HG02642 (cell line): ENCODE data around the gene CYP26B1.

Source experiments
- ATAC-seq: cut with Tn5 transposase; IDR thresholded peaks from one replicate; pipeline ENCODE4 v1.9.1; 2021; ENCODE audit warnings: mild to moderate bottlenecking; ENCODE audit not compliant: unreplicated experiment, poor library complexity

CYP26B1 gene, protein sequence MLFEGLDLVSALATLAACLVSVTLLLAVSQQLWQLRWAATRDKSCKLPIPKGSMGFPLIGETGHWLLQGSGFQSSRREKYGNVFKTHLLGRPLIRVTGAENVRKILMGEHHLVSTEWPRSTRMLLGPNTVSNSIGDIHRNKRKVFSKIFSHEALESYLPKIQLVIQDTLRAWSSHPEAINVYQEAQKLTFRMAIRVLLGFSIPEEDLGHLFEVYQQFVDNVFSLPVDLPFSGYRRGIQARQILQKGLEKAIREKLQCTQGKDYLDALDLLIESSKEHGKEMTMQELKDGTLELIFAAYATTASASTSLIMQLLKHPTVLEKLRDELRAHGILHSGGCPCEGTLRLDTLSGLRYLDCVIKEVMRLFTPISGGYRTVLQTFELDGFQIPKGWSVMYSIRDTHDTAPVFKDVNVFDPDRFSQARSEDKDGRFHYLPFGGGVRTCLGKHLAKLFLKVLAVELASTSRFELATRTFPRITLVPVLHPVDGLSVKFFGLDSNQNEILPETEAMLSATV

GRCh38 chr2:72147303-72147971, at the start of gene CYP26B1:
Gene CYP26B1 (minus strand): TSS chr2:72147862. CDS start chr2:72147834, 28 bp downstream.
- no peak for ATAC-seq

- ATAC-seq, result no peak
These were observed 46.1 kb upstream of the CYP26B1 start for GRCh38 chr2:72193723-72194122.

GRCh38 chr2:72191441-72191840, 43.8 kb upstream of the CYP26B1 start:
- no peak for ATAC-seq

- ATAC-seq, result no peak
These were observed 37.5 kb upstream of the CYP26B1 start for GRCh38 chr2:72185206-72185605.

DNA sequence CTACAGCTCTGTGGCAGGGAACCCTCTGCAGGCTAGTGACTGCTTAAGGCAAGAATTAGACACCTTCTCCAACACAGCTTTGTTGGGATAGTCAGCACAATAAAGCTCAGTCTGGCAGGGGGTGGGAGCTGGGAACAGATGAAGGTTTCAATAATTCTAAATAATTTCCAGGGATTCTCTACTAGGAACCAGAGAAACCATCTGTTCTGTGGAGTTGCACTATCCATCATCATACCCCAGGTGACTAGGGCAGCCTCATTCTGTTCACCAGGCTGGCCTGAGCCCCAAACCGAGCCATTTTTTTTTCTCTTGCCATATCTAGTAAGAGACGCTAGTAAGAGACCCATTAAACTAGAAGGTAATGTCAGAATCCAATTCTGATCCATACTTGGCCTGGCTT, 35.8 kb upstream of the CYP26B1 start:
- ATAC-seq, result no peak

DNA sequence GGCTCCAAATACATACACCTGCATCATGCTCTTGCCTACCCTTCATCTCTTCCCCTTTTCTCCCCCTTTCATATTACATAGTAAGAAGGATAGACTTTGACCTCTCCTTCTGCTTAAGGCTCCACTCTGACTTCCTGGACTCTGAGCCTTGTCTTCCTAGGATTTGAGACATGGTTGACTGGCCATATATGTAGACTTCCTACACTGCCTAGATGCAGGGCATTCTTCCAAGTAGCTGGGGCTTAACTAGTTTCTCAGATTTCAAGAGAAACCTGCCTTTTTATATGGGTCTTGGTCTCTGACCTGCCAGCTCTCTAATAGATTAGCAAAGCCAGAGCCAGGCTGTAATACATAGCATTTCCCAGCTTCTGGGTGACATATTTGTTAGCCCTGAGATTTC, 35.4 kb upstream of the CYP26B1 start:
- ATAC-seq, result no peak

- no peak for ATAC-seq
These were observed 34.9 kb upstream of the CYP26B1 start for GRCh38 chr2:72182547-72182946.

DNA sequence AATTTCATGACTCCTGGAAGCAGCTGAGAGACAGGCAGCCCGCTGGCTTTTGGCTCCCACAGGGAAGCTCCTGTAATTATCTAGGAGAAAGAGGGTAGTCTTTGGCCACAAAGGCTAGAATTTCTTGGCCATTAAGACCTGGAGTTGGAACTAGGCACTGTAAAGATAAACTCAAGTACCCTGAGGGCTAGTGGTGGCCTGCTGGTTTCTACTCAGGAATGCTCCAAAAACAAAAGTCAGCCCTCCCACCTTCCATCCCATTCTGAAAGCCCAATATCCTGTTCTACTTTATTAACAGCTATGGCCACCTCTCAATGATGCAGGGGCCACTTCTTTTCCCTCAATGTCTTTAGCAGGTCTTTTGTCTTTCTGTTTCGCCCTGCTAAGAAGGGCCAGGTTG, 34.0 kb upstream of the CYP26B1 start:
- no peak for ATAC-seq

- no peak for ATAC-seq
These were observed 32.7 kb upstream of the CYP26B1 start for GRCh38 chr2:72180351-72180750.

DNA sequence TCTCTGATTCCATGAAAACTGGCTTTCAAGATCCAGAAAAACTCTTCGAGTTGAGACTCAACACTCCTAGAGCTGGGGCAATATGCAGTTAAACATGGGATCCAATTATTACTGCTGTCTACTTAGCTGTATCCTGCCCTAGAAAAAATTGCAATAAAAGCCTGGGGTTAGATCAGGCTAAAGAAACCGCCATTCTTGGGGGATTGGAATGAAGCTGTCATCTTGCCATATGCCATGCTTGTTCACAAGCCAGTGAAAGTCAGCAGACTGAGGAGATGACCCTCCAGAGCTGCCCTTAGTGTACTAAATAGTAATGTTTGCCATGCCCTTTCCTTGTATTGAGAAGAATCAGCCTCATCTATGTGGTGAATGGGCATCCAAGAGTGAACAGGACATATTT, 30.9 kb upstream of the CYP26B1 start:
- ATAC-seq, result no peak

DNA sequence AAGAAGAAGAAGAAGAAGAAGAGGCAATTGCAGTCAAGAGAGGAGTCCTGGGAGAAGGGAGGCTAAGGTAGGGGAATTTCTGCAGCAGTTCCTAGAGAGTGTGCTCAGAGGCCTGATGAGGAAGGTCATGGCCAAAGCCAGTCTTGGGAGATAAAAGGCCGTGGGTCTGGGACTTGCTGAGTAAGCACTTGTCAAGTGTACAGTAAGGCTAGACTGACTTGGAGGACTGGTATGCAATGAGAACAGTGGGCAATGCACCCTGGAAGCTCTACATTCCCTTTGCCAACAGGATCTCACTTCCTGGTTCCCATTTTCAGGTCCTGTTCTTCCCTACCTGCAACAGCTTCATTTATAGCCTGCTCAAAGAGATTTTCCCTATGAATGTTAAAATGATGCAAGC, 28.6 kb upstream of the CYP26B1 start:
- ATAC-seq, result no peak

DNA sequence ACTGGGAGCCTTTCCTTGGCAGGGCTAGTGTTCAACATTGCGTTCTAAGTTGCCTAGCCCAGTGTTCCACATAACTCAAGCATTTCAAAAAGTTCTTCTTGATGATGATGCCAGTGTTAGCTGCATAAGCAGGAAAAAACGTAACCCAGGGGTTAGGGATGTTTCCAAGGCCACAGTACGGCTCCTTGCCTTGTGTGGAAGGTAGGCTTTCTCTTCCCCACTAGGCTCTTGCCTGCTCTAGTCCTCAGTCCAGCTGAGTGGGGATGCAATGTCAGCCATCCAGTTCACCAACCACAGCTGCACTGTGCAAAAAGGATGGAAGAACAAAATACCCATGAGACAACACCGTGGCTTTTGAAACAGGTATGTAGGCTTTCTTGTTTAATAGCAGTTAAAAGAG, 28.0 kb upstream of the CYP26B1 start:
- no peak for ATAC-seq

- no peak for ATAC-seq
These were observed 26.1 kb upstream of the CYP26B1 start for GRCh38 chr2:72173640-72174321.

GRCh38 chr2:72172478-72172877, 24.8 kb upstream of the CYP26B1 start:
- no peak for ATAC-seq

- ATAC-seq, result no peak
These were observed 18.6 kb upstream of the CYP26B1 start for GRCh38 chr2:72166279-72166678.

GRCh38 chr2:72165792-72166191, 18.1 kb upstream of the CYP26B1 start:
- ATAC-seq, result no peak

DNA sequence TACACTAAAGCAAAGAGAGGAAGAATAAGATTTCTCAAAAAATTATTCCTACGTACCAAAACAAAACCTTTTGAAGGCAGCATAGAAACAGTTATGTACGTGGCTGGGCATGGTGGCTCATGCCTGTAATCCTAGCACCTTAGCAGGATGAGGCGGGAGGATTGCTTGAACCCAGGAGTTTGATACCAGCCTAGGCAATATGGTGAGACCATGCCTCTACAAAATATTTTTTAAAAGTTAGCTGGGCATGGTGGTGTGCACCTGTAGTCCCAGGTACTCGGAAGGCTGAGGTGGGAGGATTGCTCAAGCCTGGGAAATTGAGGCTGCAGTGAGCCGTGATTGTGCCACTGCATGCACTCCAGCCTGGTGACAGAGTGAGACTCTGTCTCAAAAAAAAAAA, 14.9 kb upstream of the CYP26B1 start:
- ATAC-seq, result no peak

GRCh38 chr2:72159211-72159993, 11.7 kb upstream of the CYP26B1 start:
- no peak for ATAC-seq

DNA sequence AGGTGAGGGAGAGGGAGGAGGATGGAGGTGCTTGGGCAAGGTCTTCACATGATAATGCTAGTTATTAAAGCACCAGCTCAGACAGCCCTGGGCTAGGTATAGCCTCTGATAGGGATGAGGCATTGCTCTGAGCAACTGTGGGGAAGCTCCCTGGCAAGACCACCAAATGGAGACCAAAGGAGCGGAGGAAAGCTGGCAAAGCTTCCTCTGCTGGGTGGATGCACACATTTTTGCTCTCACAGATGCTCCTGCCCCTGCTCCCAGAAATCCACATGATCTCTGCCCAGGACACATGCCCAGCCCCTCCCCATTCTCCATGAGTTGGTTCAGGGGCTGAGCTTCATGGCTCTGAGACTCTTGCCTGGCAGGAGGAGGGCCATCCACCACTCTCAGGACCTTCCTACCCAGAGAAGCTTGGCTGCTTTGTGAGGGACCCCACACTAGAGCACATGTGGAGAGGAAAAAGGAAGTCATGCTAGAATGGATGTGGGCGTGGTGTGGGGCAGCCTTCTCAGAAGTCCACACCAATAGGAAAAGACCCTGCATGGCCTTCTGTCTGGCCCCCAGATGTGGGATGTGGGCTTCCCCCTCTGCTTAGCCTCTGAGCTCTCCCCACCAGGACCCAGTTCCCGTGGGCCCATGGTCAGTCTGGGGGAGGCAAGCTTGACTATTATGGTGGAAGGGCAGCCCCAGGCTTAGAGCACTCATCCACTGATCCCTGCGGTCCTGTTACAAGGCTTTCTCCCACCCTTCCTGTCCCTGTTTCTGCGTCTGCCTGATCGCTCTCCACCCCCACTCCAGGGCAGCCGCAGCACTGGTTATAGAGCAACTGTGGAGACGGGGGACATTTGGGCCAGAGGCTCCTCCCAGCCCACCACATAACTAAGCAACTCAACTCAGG, 10.5 kb upstream of the CYP26B1 start:
- ATAC-seq, result no peak
